H1 (cell line): ENCODE results near the gene CDC37. TPM values are rescaled to one million over a fixed set of nuclear protein-coding genes. Genes with fewer than 3 reads are reported as not detected.
A peak's percentile ranks its signal among the peaks of the same experiment; 100 is the strongest.

Experiments used
- BRCA1 ChIP-seq: IDR thresholded peaks from 2 replicates; pipeline ENCODE4 v1.6.1; 2012; ENCODE audit warnings: low read depth, low read length, improper control_type of control experiment
- CHD7 ChIP-seq: fragments of 300-600 bp; sonication (generic); IDR thresholded peaks from 2 replicates; pipeline ENCODE4 v1.7.1; 2012; ENCODE audit warnings: low read length, moderate library complexity, mild to moderate bottlenecking, inconsistent platforms; ENCODE audit not compliant: insufficient replicate concordance
- KDM5A ChIP-seq: fragments of 200-600 bp; IDR thresholded peaks from 2 replicates; pipeline ENCODE4 v1.7.1; 2012; ENCODE audit warnings: mild to moderate bottlenecking, low read length, inconsistent platforms, mixed read lengths
- MAX ChIP-seq: IDR thresholded peaks from 2 replicates; pipeline ENCODE4 v1.6.1; 2012; ENCODE audit warnings: inconsistent platforms
- POLR2A ChIP-seq, 2 experiments: IDR thresholded peaks; 1 replicate in 1 of 2; 2 replicates in 1 of 2; pipeline ENCODE4 v1.6.1; 2011; ENCODE audit warnings: low read depth in 2 of 2, low read length in 2 of 2, mild to moderate bottlenecking in 2 of 2; ENCODE audit errors: control extremely low read depth in 1 of 2
- SAP30 ChIP-seq: fragments of 300-600 bp; sonication (generic); IDR thresholded peaks from 2 replicates; pipeline ENCODE4 v1.7.1; 2012; ENCODE audit warnings: low read length, moderate library complexity, mild to moderate bottlenecking, inconsistent platforms; ENCODE audit not compliant: insufficient read depth, insufficient replicate concordance
- SIX5 ChIP-seq: IDR thresholded peaks from 2 replicates; pipeline ENCODE4 v1.6.1; 2011; ENCODE audit warnings: mild to moderate bottlenecking, low read depth, low read length
- SRF ChIP-seq: IDR thresholded peaks from 2 replicates; pipeline ENCODE4 v1.6.1; 2011; ENCODE audit warnings: mild to moderate bottlenecking, low read depth, low read length, moderate library complexity
- USF2 ChIP-seq: IDR thresholded peaks from 2 replicates; pipeline ENCODE4 v1.6.1; 2011; ENCODE audit warnings: low read length, improper control_type of control experiment
- polyA plus RNA-seq, 7 experiments: library from polyadenylated mRNA; depleted of rRNA in 3 of 7; stranded (reverse) in 5 of 7; unstranded in 2 of 7; fragments of >200 nt in 5 of 7; fragments of 200-250 nt in 2 of 7; gene quantifications; 1 replicate in 5 of 7; 2 replicates in 1 of 7; 4 replicates in 1 of 7; pipeline versions ENCODE4 v1.2.1 to v1.2.3, GENCODE V29; 2011 to 2013; ENCODE audit warnings: missing spikeins in 2 of 7, mixed read lengths in 2 of 7
- total RNA-seq: library from RNA; stranded (reverse); fragmentation: NEBNext Ultra II Directional; extraction: Animal tissue kit (Norgen Biotek cat#: 25700); gene quantifications from 2 replicates; pipeline ENCODE4 v1.2.1, GENCODE V29; 2021

Gene CDC37
- total and polyA plus RNA-seq, 2 of the 8 experiments (the other 6 are each of a cell fraction or from before 2014, with no cell fraction given), result 162 to 181 TPM

GRCh38 chr19:10416380-10417257 is 13.3 kb upstream of the CDC37 start (continued):
- TF ChIP-seq CHD7 (no peak), SRF (no peak), BRCA1 (peak; percentile 59; the same call in 1 of the 2 replicates), KDM5A (no peak), SIX5 (no peak), SAP30 (no peak), POLR2A (IDR thresholded peaks at IDR 0.05; ENCODE audit: control extremely low read depth in 1 of 2, low read depth in 2 of 2, low read length in 2 of 2) (no peak), MAX (peak; percentile 59), USF2 (no peak)
